ENCODE results near the gene SLC9A3.

DNA sequence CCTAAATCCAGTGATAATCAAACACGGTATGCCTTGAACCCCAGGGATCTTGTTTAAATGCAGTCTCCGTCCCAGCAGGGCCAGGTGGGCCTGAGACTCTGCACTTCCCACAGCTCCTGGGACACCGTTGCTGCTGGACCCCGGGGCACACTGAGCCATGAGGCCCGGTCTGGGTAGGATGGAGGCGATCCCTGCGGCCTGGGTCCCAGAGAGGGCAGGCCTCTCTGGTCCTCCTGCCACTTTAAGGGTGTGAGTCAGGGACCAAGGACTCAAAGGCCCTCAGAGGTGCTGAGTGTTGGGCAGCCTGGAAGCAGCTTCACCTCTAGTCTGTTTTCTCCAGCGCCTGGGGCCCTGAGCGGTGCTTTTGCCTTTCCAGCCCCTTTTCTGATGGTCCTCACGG is 34.1 kb upstream of the SLC9A3 start:
- TF ChIP-seq, protein P1, sequence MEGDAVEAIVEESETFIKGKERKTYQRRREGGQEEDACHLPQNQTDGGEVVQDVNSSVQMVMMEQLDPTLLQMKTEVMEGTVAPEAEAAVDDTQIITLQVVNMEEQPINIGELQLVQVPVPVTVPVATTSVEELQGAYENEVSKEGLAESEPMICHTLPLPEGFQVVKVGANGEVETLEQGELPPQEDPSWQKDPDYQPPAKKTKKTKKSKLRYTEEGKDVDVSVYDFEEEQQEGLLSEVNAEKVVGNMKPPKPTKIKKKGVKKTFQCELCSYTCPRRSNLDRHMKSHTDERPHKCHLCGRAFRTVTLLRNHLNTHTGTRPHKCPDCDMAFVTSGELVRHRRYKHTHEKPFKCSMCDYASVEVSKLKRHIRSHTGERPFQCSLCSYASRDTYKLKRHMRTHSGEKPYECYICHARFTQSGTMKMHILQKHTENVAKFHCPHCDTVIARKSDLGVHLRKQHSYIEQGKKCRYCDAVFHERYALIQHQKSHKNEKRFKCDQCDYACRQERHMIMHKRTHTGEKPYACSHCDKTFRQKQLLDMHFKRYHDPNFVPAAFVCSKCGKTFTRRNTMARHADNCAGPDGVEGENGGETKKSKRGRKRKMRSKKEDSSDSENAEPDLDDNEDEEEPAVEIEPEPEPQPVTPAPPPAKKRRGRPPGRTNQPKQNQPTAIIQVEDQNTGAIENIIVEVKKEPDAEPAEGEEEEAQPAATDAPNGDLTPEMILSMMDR (IDR thresholded peaks at IDR 0.05): no peak
- no peak for TF ChIP-seq POLR2A (IDR thresholded peaks at IDR 0.05; ENCODE audit: low read depth)

Measured in esophagus muscularis mucosa (tissue), 3 donors.